Activated naive CD4-positive, alpha-beta T cell treated with anti-CD3 and anti-CD28 coated beads, Interleukin-2, amount 10 ng/mL, durations not matched to agents 7 days and 5 days (primary cell): ENCODE measurements around the gene MAP3K19.
A peak's percentile ranks its signal among the peaks of the same experiment; 100 is the strongest.

Experiments used
- CTCF ChIA-PET: fragments of 350-600 bp; sonication (Branson Sonifier 250); formaldehyde crosslinking; loops from one replicate; lab custom pipeline; 2021; ENCODE audit warnings: antibody characterized with exemption; lab: Charles Lee
- DNase-seq: peaks from one replicate; pipeline ENCODE4 v3.0.0-alpha.2; 2020
- H3K27ac Mint-ChIP-seq: one replicate; pipeline ENCODE4 v1.8.0; 2021; ENCODE audit warnings: mild to moderate bottlenecking, moderate library complexity, mixed read lengths
- H3K27me3 Mint-ChIP-seq: one replicate; pipeline ENCODE4 v1.8.0; 2021; ENCODE audit warnings: mild to moderate bottlenecking, mixed read lengths
- H3K36me3 Mint-ChIP-seq: one replicate; pipeline ENCODE4 v1.8.0; 2021; ENCODE audit warnings: mixed read lengths
- H3K4me1 Mint-ChIP-seq: one replicate; pipeline ENCODE4 v1.8.0; 2021; ENCODE audit warnings: mixed read lengths
- H3K4me3 Mint-ChIP-seq: one replicate; pipeline ENCODE4 v1.8.0; 2021; ENCODE audit warnings: mild to moderate bottlenecking, moderate library complexity, mixed read lengths
- H3K9me3 Mint-ChIP-seq: one replicate; pipeline ENCODE4 v1.8.0; 2021; ENCODE audit warnings: mixed read lengths

The MAP3K19 gene

DNA sequence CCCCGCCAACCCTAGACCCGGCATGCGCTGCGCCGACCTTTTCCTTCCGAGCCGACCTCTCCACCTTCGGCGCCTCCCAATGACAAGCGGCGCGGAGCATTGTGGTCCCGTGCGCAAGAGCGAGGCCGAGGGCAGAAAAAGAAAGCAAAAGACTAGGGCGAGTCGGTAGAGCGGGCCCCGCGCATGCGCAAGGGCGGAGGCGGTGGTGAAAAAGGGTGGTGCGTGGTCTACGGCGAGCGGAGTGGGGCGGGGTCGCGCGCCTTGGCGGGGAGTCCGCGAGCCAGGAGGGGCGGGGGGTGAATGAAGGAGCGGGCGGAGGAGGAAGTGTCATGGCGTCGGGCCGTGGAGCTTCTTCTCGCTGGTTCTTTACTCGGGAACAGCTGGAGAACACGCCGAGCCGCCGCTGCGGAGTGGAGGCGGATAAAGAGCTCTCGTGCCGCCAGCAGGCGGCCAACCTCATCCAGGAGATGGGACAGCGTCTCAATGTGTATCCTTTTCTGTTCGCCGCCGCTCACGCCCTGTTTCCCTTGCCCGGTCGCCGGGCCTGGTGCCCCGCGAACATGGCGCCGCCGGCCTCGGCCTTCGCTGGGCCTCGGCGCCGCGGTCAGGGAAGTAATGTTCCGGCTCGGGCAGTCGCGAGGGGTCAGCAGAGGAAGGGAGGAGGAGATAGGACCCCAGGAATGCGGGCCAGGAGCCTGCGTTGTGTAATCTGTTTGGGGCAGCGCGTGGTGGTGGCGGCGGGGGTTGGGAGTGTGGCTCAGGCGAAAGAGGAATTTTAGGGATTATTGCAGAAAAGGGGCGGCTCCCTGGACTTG is 128.5 kb downstream of the MAP3K19 start, which contains the start of gene CCNT2:
Gene CCNT2 (plus strand): TSS at position 297 of the 815 bp plus-strand sequence. CDS start 33 bp downstream, at position 330.
- CTCF ChIA-PET: no interaction called here
- Mint-ChIP-seq H3K27me3 (peaks cover 6% of the 10 kb centered on the region), H3K36me3 (peaks cover 21% of the 10 kb centered on the region), H3K4me3 (peak within 1 kb of the TSS; percentile 89), H3K27ac (peak within 1 kb of the TSS; percentile 100), H3K9me3 (no peaks in the 10 kb centered on the region), H3K4me1 (peaks cover 33% of the 10 kb centered on the region)
- DNase-seq: peak; percentile 99

DNA sequence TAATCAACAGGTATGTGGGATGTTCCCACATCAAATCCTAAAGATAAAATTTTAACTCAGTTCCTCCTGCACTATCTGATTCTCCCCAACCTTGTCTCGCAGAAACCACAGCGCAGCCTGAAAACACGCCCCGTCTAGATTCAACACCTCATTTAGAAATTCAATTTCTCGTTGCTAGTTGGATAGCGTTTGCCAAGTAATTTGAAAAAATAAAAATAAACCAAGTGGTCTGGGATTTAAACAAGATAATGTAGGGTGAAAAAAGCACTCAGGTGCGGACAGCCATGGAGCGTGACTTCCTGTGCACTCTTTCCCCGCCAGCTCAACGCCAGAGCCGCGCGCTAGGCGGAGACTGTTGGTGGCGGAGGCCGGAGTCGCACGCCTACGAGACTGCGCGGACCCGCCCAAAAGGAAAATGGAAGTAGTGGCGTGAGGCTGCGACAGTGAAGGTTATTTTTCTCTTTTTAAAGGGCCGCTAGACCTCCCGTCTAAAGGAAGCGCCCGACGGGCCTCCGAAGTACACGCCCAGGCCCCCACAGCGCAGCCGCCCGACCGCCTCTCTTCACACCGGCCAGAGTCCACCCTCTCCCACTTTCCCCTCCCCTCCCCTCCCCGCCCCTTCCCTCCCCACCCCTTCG is 129.2 kb downstream of the MAP3K19 start:
- H3K9me3 Mint-ChIP-seq: peaks cover 1% of the 10 kb centered on the region
- CTCF ChIA-PET: interaction anchor here (1.3 kb wide), 1 partner anchor 467 kb away, joined by 3 read pairs; no protein-coding TSS in a partner anchor
- H3K4me1 Mint-ChIP-seq: peaks cover 30% of the 10 kb centered on the region
- DNase-seq: peak; percentile 92
- H3K27me3 Mint-ChIP-seq: peaks cover 12% of the 10 kb centered on the region
- peak overlapping the region; percentile 100 for H3K27ac Mint-ChIP-seq
- H3K36me3 Mint-ChIP-seq: peaks cover 19% of the 10 kb centered on the region
- peak overlapping the region; percentile 89 for H3K4me3 Mint-ChIP-seq

DNA sequence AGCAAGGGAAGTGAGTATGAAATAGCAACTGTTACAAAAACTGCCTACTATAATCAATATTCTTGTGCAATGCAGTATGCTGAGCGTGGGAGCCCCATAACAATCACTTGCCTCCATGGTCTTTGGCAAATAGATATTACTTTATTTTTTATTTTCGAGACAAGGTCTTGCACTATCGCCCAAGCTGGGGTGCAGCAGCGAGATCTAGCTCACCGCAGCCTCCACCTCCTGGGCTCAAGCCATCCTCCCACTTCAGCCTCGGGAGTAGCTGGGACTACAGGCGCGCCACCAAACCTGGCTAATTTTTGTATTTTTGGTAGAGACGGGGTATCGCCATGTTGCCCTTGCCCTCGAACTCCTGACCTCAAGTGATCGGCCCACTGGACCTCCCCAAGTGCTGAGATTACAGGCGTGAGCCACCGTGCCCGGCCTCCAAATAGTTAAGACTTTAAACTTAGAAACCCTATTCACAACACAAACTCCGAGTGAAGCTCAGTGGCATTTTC is 129.8 kb downstream of the MAP3K19 start:
- H3K9me3 Mint-ChIP-seq: peaks cover 1% of the 10 kb centered on the region
- H3K36me3 Mint-ChIP-seq: peaks cover 16% of the 10 kb centered on the region
- CTCF ChIA-PET: interaction anchor here (1.3 kb wide), 1 partner anchor 466 kb away, joined by 3 read pairs; no protein-coding TSS in a partner anchor
- peaks cover 26% of the 10 kb centered on the region for H3K4me1 Mint-ChIP-seq
- peak overlapping the region; percentile 89 for H3K4me3 Mint-ChIP-seq
- peaks cover 16% of the 10 kb centered on the region for H3K27me3 Mint-ChIP-seq
- peak overlapping the region; percentile 100 for H3K27ac Mint-ChIP-seq
- DNase-seq: peak; percentile 29
